Peyer's patch (tissue), 4 donors: ENCODE data around the gene MTRFR.

Source experiments
- CTCF ChIP-seq, 6 experiments: fragments of 450-650 bp in 4 of 6; fragments of 200-600 bp in 2 of 6; sonication (generic) in 1 of 6; IDR thresholded peaks; one replicate each; pipeline ENCODE4 v1.5.1; 2017 to 2019; ENCODE audit warnings: antibody characterized with exemption in 6 of 6, mild to moderate bottlenecking in 3 of 6, moderate library complexity in 1 of 6
- POLR2A ChIP-seq, 2 donors: fragments of 450-650 bp; IDR thresholded peaks; one replicate each; pipeline ENCODE4 v1.5.1; 2017; ENCODE audit warnings: antibody characterized with exemption in 2 of 2, mild to moderate bottlenecking in 2 of 2, moderate library complexity in 2 of 2

- no peak for TF ChIP-seq POLR2A (IDR thresholded peaks at IDR 0.05)
- no peak for TF ChIP-seq CTCF (IDR thresholded peaks at IDR 0.05)
Measured at GRCh38 chr12:123225443-123225842, 7.8 kb upstream of the MTRFR start.
